Measurements from ENCODE around the gene KIF26B. TPM values are rescaled to one million over a fixed set of nuclear protein-coding genes. Genes with fewer than 3 reads are reported as not detected.
A peak's percentile ranks its signal among the peaks of the same experiment; 100 is the strongest.

KIF26B gene
- polyA plus RNA-seq, 1 donor from 2014 or later = 6.3 TPM

DNA sequence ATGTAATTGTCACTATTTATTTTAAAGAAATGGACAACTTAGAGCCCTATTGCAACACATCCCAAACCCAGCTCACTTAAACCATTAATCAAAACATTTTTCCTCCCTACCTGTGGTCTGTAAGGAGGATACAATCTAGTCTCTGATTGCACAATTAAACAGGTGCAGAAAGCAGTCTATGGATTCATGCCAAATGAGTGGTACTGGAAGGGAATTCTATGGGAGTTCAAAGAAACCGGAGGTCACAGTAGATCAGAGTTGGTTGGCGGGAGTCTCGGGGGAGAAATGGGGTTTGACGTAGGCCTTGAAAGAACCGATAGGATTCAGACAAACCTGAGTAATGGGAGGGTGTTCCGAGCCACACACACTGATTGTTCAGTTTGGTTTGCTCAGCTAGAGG lies 314.9 kb downstream of the KIF26B start:
- TF ChIP-seq EZH2 (IDR thresholded peaks at IDR 0.05; ENCODE audit: borderline replicate concordance, insufficient read depth, low read length, poor library complexity, severe bottlenecking) (no peak), EP300 (conservative IDR thresholded peaks at IDR 0.05; ENCODE audit: poor library complexity, severe bottlenecking) (no peak), TAF1 (IDR thresholded peaks at IDR 0.05; ENCODE audit: low read depth) (no peak), RAD21 (conservative IDR thresholded peaks at IDR 0.05) (no peak), POLR2AphosphoS5 (IDR thresholded peaks at IDR 0.05) (no peak), SMC3 (conservative IDR thresholded peaks at IDR 0.05; ENCODE audit: poor library complexity) (no peak), CTCF (IDR thresholded peaks at IDR 0.05; ENCODE audit: poor library complexity, severe bottlenecking) (no peak), MXI1 (conservative IDR thresholded peaks at IDR 0.05; ENCODE audit: poor library complexity, severe bottlenecking) (no peak)
- TF ChIP-seq, protein P1, sequence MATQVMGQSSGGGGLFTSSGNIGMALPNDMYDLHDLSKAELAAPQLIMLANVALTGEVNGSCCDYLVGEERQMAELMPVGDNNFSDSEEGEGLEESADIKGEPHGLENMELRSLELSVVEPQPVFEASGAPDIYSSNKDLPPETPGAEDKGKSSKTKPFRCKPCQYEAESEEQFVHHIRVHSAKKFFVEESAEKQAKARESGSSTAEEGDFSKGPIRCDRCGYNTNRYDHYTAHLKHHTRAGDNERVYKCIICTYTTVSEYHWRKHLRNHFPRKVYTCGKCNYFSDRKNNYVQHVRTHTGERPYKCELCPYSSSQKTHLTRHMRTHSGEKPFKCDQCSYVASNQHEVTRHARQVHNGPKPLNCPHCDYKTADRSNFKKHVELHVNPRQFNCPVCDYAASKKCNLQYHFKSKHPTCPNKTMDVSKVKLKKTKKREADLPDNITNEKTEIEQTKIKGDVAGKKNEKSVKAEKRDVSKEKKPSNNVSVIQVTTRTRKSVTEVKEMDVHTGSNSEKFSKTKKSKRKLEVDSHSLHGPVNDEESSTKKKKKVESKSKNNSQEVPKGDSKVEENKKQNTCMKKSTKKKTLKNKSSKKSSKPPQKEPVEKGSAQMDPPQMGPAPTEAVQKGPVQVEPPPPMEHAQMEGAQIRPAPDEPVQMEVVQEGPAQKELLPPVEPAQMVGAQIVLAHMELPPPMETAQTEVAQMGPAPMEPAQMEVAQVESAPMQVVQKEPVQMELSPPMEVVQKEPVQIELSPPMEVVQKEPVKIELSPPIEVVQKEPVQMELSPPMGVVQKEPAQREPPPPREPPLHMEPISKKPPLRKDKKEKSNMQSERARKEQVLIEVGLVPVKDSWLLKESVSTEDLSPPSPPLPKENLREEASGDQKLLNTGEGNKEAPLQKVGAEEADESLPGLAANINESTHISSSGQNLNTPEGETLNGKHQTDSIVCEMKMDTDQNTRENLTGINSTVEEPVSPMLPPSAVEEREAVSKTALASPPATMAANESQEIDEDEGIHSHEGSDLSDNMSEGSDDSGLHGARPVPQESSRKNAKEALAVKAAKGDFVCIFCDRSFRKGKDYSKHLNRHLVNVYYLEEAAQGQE (IDR thresholded peaks at IDR 0.05; ENCODE audit: borderline replicate concordance) = no peak

DNA sequence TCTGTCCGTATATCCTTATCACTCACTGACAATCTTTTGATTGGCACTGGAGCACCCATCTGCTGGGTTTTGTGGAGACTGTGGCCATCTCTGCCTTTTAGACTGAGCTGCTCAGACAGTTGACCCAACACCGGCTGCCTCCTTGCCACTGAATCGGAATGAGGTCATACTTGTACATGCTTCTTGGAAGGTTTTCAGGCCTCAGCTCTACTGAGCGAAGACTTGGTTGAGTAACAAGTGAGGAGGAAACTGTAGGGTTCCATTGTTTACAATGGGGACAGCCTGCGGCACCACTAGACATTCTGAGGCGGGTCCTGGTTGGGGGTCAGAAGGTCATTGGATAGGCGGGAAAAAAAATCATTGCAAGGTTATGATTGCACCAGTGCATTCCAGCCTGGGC lies 320.3 kb downstream of the KIF26B start:
- Histone ChIP-seq H3K9ac (ENCODE audit: low read length) (no peak overlapping the region), H3K4me3 (ENCODE audit: low read length) (no peak overlapping the region), H3K27ac (ENCODE audit: low read length) (no peak overlapping the region), H2AFZ (ENCODE audit: low read depth, low read length) (no peak overlapping the region), H3K27me3 (ENCODE audit: insufficient read depth, low read depth, low read length) (no peaks in the 10 kb centered on the region), H3K9me3 (ENCODE audit: low read length) (no peaks in the 10 kb centered on the region), H3K9me2 (ENCODE audit: insufficient read depth, low read length) (no peaks in the 10 kb centered on the region), H3K4me2 (ENCODE audit: low read length) (no peak overlapping the region), H3F3A (ENCODE audit: insufficient read depth, low read length, poor library complexity, severe bottlenecking) (no peaks in the 10 kb centered on the region), H3K79me2 (replicated peaks; ENCODE audit: insufficient read depth, low read length) (no peaks in the 10 kb centered on the region), H3K36me3 (ENCODE audit: insufficient read depth, low read length) (no peaks in the 10 kb centered on the region), H4K20me1 (ENCODE audit: insufficient read depth) (no peaks in the 10 kb centered on the region)
- TF ChIP-seq EZH2 (IDR thresholded peaks at IDR 0.05; ENCODE audit: borderline replicate concordance, insufficient read depth, low read length, poor library complexity, severe bottlenecking) = no peak
- no peak for TF ChIP-seq CTCF (IDR thresholded peaks at IDR 0.05; ENCODE audit: poor library complexity, severe bottlenecking)
- no peak for TF ChIP-seq RAD21 (conservative IDR thresholded peaks at IDR 0.05)
- TF ChIP-seq SMC3 (conservative IDR thresholded peaks at IDR 0.05; ENCODE audit: poor library complexity) = no peak
- no peak for TF ChIP-seq EP300 (conservative IDR thresholded peaks at IDR 0.05; ENCODE audit: poor library complexity, severe bottlenecking)
- TF ChIP-seq TAF1 (IDR thresholded peaks at IDR 0.05; ENCODE audit: low read depth) = no peak
- no peak for TF ChIP-seq POLR2AphosphoS5 (IDR thresholded peaks at IDR 0.05)
- TF ChIP-seq MXI1 (conservative IDR thresholded peaks at IDR 0.05; ENCODE audit: poor library complexity, severe bottlenecking) = no peak
- TF ChIP-seq, protein P1 (IDR thresholded peaks at IDR 0.05; ENCODE audit: borderline replicate concordance) = no peak

More for the DNA sequence above, 314.9 kb downstream of the KIF26B start:
- Histone ChIP-seq H3K9me2 (ENCODE audit: insufficient read depth, low read length) (no peaks in the 10 kb centered on the region), H3K4me2 (ENCODE audit: low read length) (no peak overlapping the region), H3K9me3 (ENCODE audit: low read length) (no peaks in the 10 kb centered on the region), H2AFZ (ENCODE audit: low read depth, low read length) (no peak overlapping the region), H3F3A (ENCODE audit: insufficient read depth, low read length, poor library complexity, severe bottlenecking) (no peaks in the 10 kb centered on the region), H3K79me2 (replicated peaks; ENCODE audit: insufficient read depth, low read length) (no peaks in the 10 kb centered on the region), H4K20me1 (ENCODE audit: insufficient read depth) (no peaks in the 10 kb centered on the region), H3K27ac (ENCODE audit: low read length) (peak overlapping the region; percentile 64), H3K9ac (ENCODE audit: low read length) (no peak overlapping the region), H3K36me3 (ENCODE audit: insufficient read depth, low read length) (no peaks in the 10 kb centered on the region), H3K4me3 (ENCODE audit: low read length) (no peak overlapping the region), H3K27me3 (ENCODE audit: insufficient read depth, low read depth, low read length) (no peaks in the 10 kb centered on the region)

Data from neural cell (in vitro differentiated cells).